SK-N-SH (cell line): ENCODE results near the gene ZNF33A. TPM values are rescaled to one million over a fixed set of nuclear protein-coding genes. Genes with fewer than 3 reads are reported as not detected.

Experiments
- CTCF ChIA-PET: fragments of 300-600, 350-600 bp; formaldehyde crosslinking; extraction: SDS; loops from one replicate; lab custom pipeline; 2021; lab: Yijun Ruan, JAX
- POLR2A ChIA-PET: fragments of 350-600 bp; sonication (Branson Sonifier 250); formaldehyde crosslinking; extraction: SDS; loops from one replicate; lab custom pipeline; 2020; ENCODE audit warnings: antibody characterized with exemption, inconsistent platforms; lab: Yijun Ruan, JAX
- DNase-seq: peaks from one replicate; pipeline ENCODE4 v3.0.0; 2012
- H2AFZ ChIP-seq: fragments of 200-600 bp; sonication (generic); 2 replicates; pipeline ENCODE4 v1.8.1; 2016; ENCODE audit warnings: antibody characterized with exemption, mild to moderate bottlenecking, low read depth
- H3F3A ChIP-seq: fragments of 200-600 bp; sonication (generic); replicated peaks from 2 replicates; pipeline ENCODE3; 2016; ENCODE audit warnings: antibody characterized with exemption, mild to moderate bottlenecking; ENCODE audit not compliant: insufficient read depth
- H3K27ac ChIP-seq, 2 experiments: fragments of 200-500 bp in 1 of 2; fragments of 200-600 bp in 1 of 2; sonication (Bioruptor generic) in 1 of 2; sonication (generic), shearing (Covaris generic) in 1 of 2; 2 replicates each; pipeline versions ENCODE4 v1.5.1 to v1.6.1; 2014 to 2016; ENCODE audit warnings: low read depth in 2 of 2, inconsistent platforms in 1 of 2, low read length in 1 of 2, mild to moderate bottlenecking in 1 of 2, mixed read lengths in 1 of 2
- H3K27me3 ChIP-seq: fragments of 200-600 bp; sonication (generic), shearing (Covaris generic); 2 replicates; pipeline ENCODE4 v1.6.1; 2016; ENCODE audit warnings: mixed run types; ENCODE audit not compliant: insufficient read depth
- H3K36me3 ChIP-seq, 2 experiments: fragments of 200-500 bp in 1 of 2; fragments of 200-600 bp in 1 of 2; sonication (Bioruptor generic) in 1 of 2; sonication (generic) in 1 of 2; replicated peaks in 1 of 2; 2 replicates each; pipeline versions ENCODE3 to v1.5.1; 2014 to 2016; ENCODE audit warnings: low read length in 1 of 2, mild to moderate bottlenecking in 1 of 2; ENCODE audit not compliant: insufficient read depth in 2 of 2, control insufficient read depth in 1 of 2
- H3K4me1 ChIP-seq, 2 experiments: fragments of 200-500 bp in 1 of 2; fragments of 200-600 bp in 1 of 2; sonication (Bioruptor generic) in 1 of 2; sonication (generic), shearing (Covaris generic) in 1 of 2; 2 replicates each; pipeline versions ENCODE4 v1.5.1 to v1.6.1; 2014 to 2016; ENCODE audit warnings: low read depth in 1 of 2, low read length in 1 of 2, mixed run types in 1 of 2; ENCODE audit not compliant: insufficient read depth in 2 of 2, control insufficient read depth in 1 of 2
- H3K4me2 ChIP-seq: fragments of 200-600 bp; sonication (generic), shearing (Covaris generic); 2 replicates; pipeline ENCODE4 v1.6.1; 2017; ENCODE audit warnings: mixed run types
- H3K4me3 ChIP-seq, 2 experiments: fragments of 200-500 bp in 1 of 2; fragments of 200-600 bp in 1 of 2; sonication (Bioruptor generic) in 1 of 2; sonication (generic), shearing (Covaris generic) in 1 of 2; 2 replicates each; pipeline versions ENCODE4 v1.5.1 to v1.8.1; 2014 to 2016; ENCODE audit warnings: low read depth in 2 of 2, inconsistent platforms in 1 of 2, low read length in 1 of 2, mild to moderate bottlenecking in 1 of 2, mixed read lengths in 1 of 2, moderate library complexity in 1 of 2
- H3K79me2 ChIP-seq: fragments of 200-600 bp; sonication (generic); 2 replicates; pipeline ENCODE4 v1.8.1; 2017; ENCODE audit warnings: mild to moderate bottlenecking; ENCODE audit not compliant: insufficient read depth
- H3K9ac ChIP-seq: fragments of 200-600 bp; sonication (generic); 2 replicates; pipeline ENCODE4 v1.6.1; 2017; ENCODE audit warnings: mixed run types
- H3K9me2 ChIP-seq: fragments of 200-600 bp; sonication (generic); 2 replicates; pipeline ENCODE4 v1.6.1; 2017; ENCODE audit warnings: mixed run types
- H3K9me3 ChIP-seq: fragments of 200-600 bp; sonication (generic); 2 replicates; pipeline ENCODE4 v1.6.1; 2017; ENCODE audit warnings: mixed run types, mild to moderate bottlenecking, moderate library complexity
- H4K20me1 ChIP-seq: fragments of 200-600 bp; sonication (generic); 2 replicates; pipeline ENCODE4 v1.6.1; 2017; ENCODE audit warnings: mild to moderate bottlenecking, mixed run types; ENCODE audit not compliant: insufficient read depth
- CTCF ChIP-seq: fragments of 200-600 bp; sonication (generic); IDR thresholded peaks from 2 replicates; pipeline ENCODE4 v1.6.1; 2017; ENCODE audit warnings: antibody characterized with exemption, mild to moderate bottlenecking, moderate library complexity
- ELF1 ChIP-seq: IDR thresholded peaks from 2 replicates; pipeline ENCODE4 v1.4.0; 2012
- EZH2phosphoT487 ChIP-seq: fragments of 200-600 bp; sonication (generic); IDR thresholded peaks from 2 replicates; pipeline ENCODE4 v1.6.1; 2017; ENCODE audit warnings: low read depth, mixed run types, mild to moderate bottlenecking, antibody characterized with exemption, moderate library complexity, borderline replicate concordance
- FOSL2 ChIP-seq: IDR thresholded peaks from 2 replicates; pipeline ENCODE4 v1.4.0; 2012; ENCODE audit warnings: low read depth, mild to moderate bottlenecking, moderate library complexity, borderline replicate concordance
- GABPA ChIP-seq: IDR thresholded peaks from 2 replicates; pipeline ENCODE4 v1.4.0; 2012; ENCODE audit warnings: low read depth, mild to moderate bottlenecking
- MAX ChIP-seq: IDR thresholded peaks from 2 replicates; pipeline ENCODE4 v1.4.0; 2012; ENCODE audit warnings: low read depth
- RAD21 ChIP-seq: IDR thresholded peaks from 2 replicates; pipeline ENCODE4 v1.6.1; 2012; ENCODE audit warnings: mild to moderate bottlenecking, low read length
- REST ChIP-seq: IDR thresholded peaks from 2 replicates; pipeline ENCODE4 v1.6.1; 2012; ENCODE audit warnings: mild to moderate bottlenecking, low read depth, low read length, moderate library complexity
- SIN3A ChIP-seq: IDR thresholded peaks from 2 replicates; pipeline ENCODE4 v1.6.1; 2012; ENCODE audit warnings: low read depth, mild to moderate bottlenecking, low read length, moderate library complexity, borderline replicate concordance
- SMC3 ChIP-seq: IDR thresholded peaks from 2 replicates; pipeline ENCODE4 v1.6.1; 2012; ENCODE audit warnings: low read depth, low read length, improper control_type of control experiment
- TAF1 ChIP-seq: IDR thresholded peaks from 2 replicates; pipeline ENCODE4 v1.6.1; 2012; ENCODE audit warnings: low read depth, mild to moderate bottlenecking, low read length, moderate library complexity, borderline replicate concordance
- WGBS: methylation state at CpG from one replicate; pipeline ENCODE4 v1.1.6; 2017; ENCODE audit warnings: low lambda C conversion rate; 5-methylcytosine and 5-hydroxymethylcytosine counted together
- polyA plus RNA-seq, 3 experiments: library from polyadenylated mRNA; depleted of rRNA; stranded (reverse); fragments of >200 nt; gene quantifications; 2 replicates each; pipeline ENCODE4 v1.2.3, GENCODE V29; 2012

ZNF33A gene
- polyA plus RNA-seq, 1 of the 3 experiments (the other 2 are of a cell fraction) = 5.7 TPM

- TF ChIP-seq ELF1 = no peak
- no peak for TF ChIP-seq CTCF
- no peak for TF ChIP-seq MAX
- no peak for TF ChIP-seq REST
- TF ChIP-seq SMC3 = no peak
- TF ChIP-seq EZH2phosphoT487 = no peak
- no peak for TF ChIP-seq GABPA
- no peak for TF ChIP-seq TAF1
- TF ChIP-seq RAD21 = no peak
- no peak for TF ChIP-seq SIN3A
- TF ChIP-seq FOSL2 = no peak
- Histone ChIP-seq H3K4me2 (no peak overlapping the region), H3K4me3 (no peak overlapping the region), H3K27me3 (no peaks in the 10 kb centered on the region), H2AFZ (no peak overlapping the region), H3K27ac (no peak overlapping the region), H3K79me2 (no peaks in the 10 kb centered on the region), H3K9ac (no peak overlapping the region), H4K20me1 (no peaks in the 10 kb centered on the region), H3F3A (no peaks in the 10 kb centered on the region), H3K9me2 (no peaks in the 10 kb centered on the region), H3K36me3 (peaks cover 21 to 58% of the 10 kb centered on the region in 2 experiments), H3K4me1 (no peaks in the 10 kb centered on the region), H3K9me3 (no peaks in the 10 kb centered on the region)
- no peak for DNase-seq
- WGBS = 73% methylated on average over 5 of the region's 5 CpGs
- POLR2A ChIA-PET = no interaction called here
- CTCF ChIA-PET = no interaction called here
These were observed 22.4 kb downstream of the ZNF33A start for GRCh38 chr10:38032886-38033285.
